Neural progenitor cell (in vitro differentiated cells): ENCODE results near the gene CD22. TPM values are rescaled to one million over a fixed set of nuclear protein-coding genes. Genes with fewer than 3 reads are reported as not detected.

ENCODE experiments used
- DNase-seq: peaks from one replicate; pipeline ENCODE4 v3.0.0-alpha.2; 2016; ENCODE audit warnings: low spot score
- H2AFZ ChIP-seq: fragments of 200-600 bp; sonication (generic); replicated peaks from 2 replicates; pipeline ENCODE4 v1.6.1; 2016; ENCODE audit warnings: antibody characterized with exemption
- H3F3A ChIP-seq: fragments of 200-600 bp; sonication (generic); 2 replicates; pipeline ENCODE4 v1.6.1; 2016; ENCODE audit warnings: antibody characterized with exemption, low read depth
- H3K27ac ChIP-seq: fragments of 200-600 bp; sonication (generic); 2 replicates; pipeline ENCODE4 v1.5.1; 2016; ENCODE audit warnings: mild to moderate bottlenecking
- H3K27me3 ChIP-seq: fragments of 200-600 bp; sonication (generic); 2 replicates; pipeline ENCODE4 v1.6.1; 2016; ENCODE audit warnings: mild to moderate bottlenecking, moderate library complexity
- H3K36me3 ChIP-seq: fragments of 200-600 bp; sonication (generic); 2 replicates; pipeline ENCODE4 v1.5.1; 2016
- H3K4me1 ChIP-seq: fragments of 200-600 bp; sonication (generic); 2 replicates; pipeline ENCODE4 v1.6.1; 2016; ENCODE audit warnings: mixed run types
- H3K4me2 ChIP-seq: fragments of 200-600 bp; sonication (generic); 2 replicates; pipeline ENCODE4 v1.6.1; 2016
- H3K4me3 ChIP-seq: fragments of 200-600 bp; sonication (generic); 2 replicates; pipeline ENCODE4 v1.5.1; 2016
- H3K79me2 ChIP-seq: fragments of 200-600 bp; sonication (generic); 2 replicates; pipeline ENCODE4 v1.6.1; 2016; ENCODE audit warnings: low read depth
- H3K9ac ChIP-seq: fragments of 200-600 bp; sonication (generic); 2 replicates; pipeline ENCODE4 v1.6.1; 2016
- H3K9me3 ChIP-seq: fragments of 200-600 bp; sonication (generic); 2 replicates; pipeline ENCODE4 v1.5.1; 2016; ENCODE audit warnings: low read depth
- H4K20me1 ChIP-seq: fragments of 200-600 bp; sonication (generic); 2 replicates; pipeline ENCODE4 v1.6.1; 2016; ENCODE audit warnings: low read depth
- H3K27ac Mint-ChIP-seq: 3 replicates; pipeline ENCODE4 v1.8.0; 2021; ENCODE audit warnings: mixed read lengths
- H3K27me3 Mint-ChIP-seq: 2 replicates; pipeline ENCODE4 v1.8.0; 2022; ENCODE audit warnings: low read depth, mild to moderate bottlenecking, inconsistent platforms, moderate library complexity, mixed read lengths; ENCODE audit not compliant: insufficient read depth
- H3K36me3 Mint-ChIP-seq: 3 replicates; pipeline ENCODE4 v1.8.0; 2021; ENCODE audit warnings: mixed read lengths
- H3K4me1 Mint-ChIP-seq: 3 replicates; pipeline ENCODE4 v1.8.0; 2021; ENCODE audit warnings: mixed read lengths
- H3K4me3 Mint-ChIP-seq: 3 replicates; pipeline ENCODE4 v1.8.0; 2021; ENCODE audit warnings: mild to moderate bottlenecking, moderate library complexity, mixed read lengths
- H3K9me3 Mint-ChIP-seq: 3 replicates; pipeline ENCODE4 v1.8.0; 2020; ENCODE audit warnings: mixed read lengths
- EZH2 ChIP-seq: fragments of 200-600 bp; sonication (generic); IDR thresholded peaks from 2 replicates; pipeline ENCODE4 v1.6.1; 2017; ENCODE audit warnings: antibody characterized with exemption, mild to moderate bottlenecking, moderate library complexity
- EZH2phosphoT487 ChIP-seq: fragments of 200-600 bp; sonication (generic); IDR thresholded peaks from 2 replicates; pipeline ENCODE4 v1.6.1; 2017; ENCODE audit warnings: antibody characterized with exemption
- total RNA-seq: library from RNA; depleted of rRNA; stranded (reverse); fragments of >200 nt; gene quantifications from 2 replicates; pipeline ENCODE4 v1.2.3, GENCODE V29; 2015; ENCODE audit warnings: low replicate concordance
- TF ChIP-seq, protein P1 (sequence below): fragments of 200-600 bp; sonication (generic); IDR thresholded peaks from 2 replicates; pipeline ENCODE4 v1.5.1; 2017; ENCODE audit warnings: antibody characterized with exemption, mild to moderate bottlenecking

The CD22 gene
- total RNA-seq, 1 donor from 2014 or later, result not detected

DNA sequence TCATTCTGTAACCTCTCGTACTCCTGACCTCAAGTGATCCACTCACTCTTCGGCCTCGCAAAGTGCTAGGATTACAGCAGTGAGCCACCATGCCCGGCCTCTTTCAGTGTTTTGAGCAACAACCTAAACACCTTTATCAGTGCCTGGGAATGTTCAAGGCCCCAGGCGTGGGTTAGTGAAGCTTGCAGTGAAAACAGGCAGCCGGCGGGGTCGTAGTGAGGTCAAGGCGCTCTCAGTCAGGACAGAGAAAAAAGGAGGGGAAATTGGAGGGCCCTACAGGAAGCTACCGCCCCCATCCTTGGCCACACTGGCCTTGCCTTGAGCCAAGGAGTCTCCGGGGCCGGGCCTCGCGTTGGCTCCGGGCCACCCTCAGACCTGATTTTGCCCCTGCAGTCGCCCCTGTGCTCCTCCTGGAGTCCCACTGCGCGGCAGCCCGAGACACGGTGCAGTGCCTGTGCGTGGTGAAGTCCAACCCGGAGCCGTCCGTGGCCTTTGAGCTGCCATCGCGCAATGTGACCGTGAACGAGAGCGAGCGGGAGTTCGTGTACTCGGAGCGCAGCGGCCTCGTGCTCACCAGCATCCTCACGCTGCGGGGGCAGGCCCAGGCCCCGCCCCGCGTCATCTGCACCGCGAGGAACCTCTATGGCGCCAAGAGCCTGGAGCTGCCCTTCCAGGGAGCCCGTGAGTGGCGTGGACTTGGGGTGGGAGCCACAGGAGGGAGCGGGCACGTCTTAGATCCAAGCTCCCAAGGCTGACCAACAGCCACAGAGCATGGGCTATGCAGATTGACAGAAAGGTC lies 19.3 kb upstream of the CD22 start:
- Mint-ChIP-seq H3K4me3 (no peak overlapping the region), H3K9me3 (no peaks in the 10 kb centered on the region), H3K36me3 (no peaks in the 10 kb centered on the region), H3K27ac (no peak overlapping the region), H3K4me1 (peaks cover 12% of the 10 kb centered on the region), H3K27me3 (peaks cover 15% of the 10 kb centered on the region)
- Histone ChIP-seq H3F3A (no peaks in the 10 kb centered on the region), H3K36me3 (no peaks in the 10 kb centered on the region), H3K27me3 (no peaks in the 10 kb centered on the region), H2AFZ (no peak overlapping the region), H3K27ac (no peak overlapping the region), H3K79me2 (no peaks in the 10 kb centered on the region), H3K4me2 (no peak overlapping the region), H3K9ac (no peak overlapping the region), H3K4me3 (no peak overlapping the region), H4K20me1 (no peaks in the 10 kb centered on the region), H3K4me1 (no peaks in the 10 kb centered on the region), H3K9me3 (no peaks in the 10 kb centered on the region)
- DNase-seq, result no peak
- no peak for TF ChIP-seq EZH2phosphoT487
- TF ChIP-seq EZH2, result no peak
- TF ChIP-seq, protein P1, sequence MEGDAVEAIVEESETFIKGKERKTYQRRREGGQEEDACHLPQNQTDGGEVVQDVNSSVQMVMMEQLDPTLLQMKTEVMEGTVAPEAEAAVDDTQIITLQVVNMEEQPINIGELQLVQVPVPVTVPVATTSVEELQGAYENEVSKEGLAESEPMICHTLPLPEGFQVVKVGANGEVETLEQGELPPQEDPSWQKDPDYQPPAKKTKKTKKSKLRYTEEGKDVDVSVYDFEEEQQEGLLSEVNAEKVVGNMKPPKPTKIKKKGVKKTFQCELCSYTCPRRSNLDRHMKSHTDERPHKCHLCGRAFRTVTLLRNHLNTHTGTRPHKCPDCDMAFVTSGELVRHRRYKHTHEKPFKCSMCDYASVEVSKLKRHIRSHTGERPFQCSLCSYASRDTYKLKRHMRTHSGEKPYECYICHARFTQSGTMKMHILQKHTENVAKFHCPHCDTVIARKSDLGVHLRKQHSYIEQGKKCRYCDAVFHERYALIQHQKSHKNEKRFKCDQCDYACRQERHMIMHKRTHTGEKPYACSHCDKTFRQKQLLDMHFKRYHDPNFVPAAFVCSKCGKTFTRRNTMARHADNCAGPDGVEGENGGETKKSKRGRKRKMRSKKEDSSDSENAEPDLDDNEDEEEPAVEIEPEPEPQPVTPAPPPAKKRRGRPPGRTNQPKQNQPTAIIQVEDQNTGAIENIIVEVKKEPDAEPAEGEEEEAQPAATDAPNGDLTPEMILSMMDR, result no peak

- peaks cover 17% of the 10 kb centered on the region for H3K27me3 Mint-ChIP-seq
- DNase-seq, result no peak
- Histone ChIP-seq H3K4me1 (no peaks in the 10 kb centered on the region), H3F3A (no peaks in the 10 kb centered on the region), H3K36me3 (no peaks in the 10 kb centered on the region), H3K4me2 (no peak overlapping the region), H3K9me3 (no peaks in the 10 kb centered on the region), H4K20me1 (no peaks in the 10 kb centered on the region), H3K27me3 (no peaks in the 10 kb centered on the region), H2AFZ (no peak overlapping the region), H3K4me3 (no peak overlapping the region), H3K27ac (no peak overlapping the region), H3K9ac (no peak overlapping the region), H3K79me2 (no peaks in the 10 kb centered on the region)
- H3K4me1 Mint-ChIP-seq, result peaks cover 12% of the 10 kb centered on the region
- no peak overlapping the region for H3K4me3 Mint-ChIP-seq
- TF ChIP-seq EZH2, result no peak
- no peak for TF ChIP-seq EZH2phosphoT487
- TF ChIP-seq, protein P1, result no peak
- no peaks in the 10 kb centered on the region for H3K36me3 Mint-ChIP-seq
- no peak overlapping the region for H3K27ac Mint-ChIP-seq
- no peaks in the 10 kb centered on the region for H3K9me3 Mint-ChIP-seq
Measured at GRCh38 chr19:35310331-35310730, 18.7 kb upstream of the CD22 start.

DNA sequence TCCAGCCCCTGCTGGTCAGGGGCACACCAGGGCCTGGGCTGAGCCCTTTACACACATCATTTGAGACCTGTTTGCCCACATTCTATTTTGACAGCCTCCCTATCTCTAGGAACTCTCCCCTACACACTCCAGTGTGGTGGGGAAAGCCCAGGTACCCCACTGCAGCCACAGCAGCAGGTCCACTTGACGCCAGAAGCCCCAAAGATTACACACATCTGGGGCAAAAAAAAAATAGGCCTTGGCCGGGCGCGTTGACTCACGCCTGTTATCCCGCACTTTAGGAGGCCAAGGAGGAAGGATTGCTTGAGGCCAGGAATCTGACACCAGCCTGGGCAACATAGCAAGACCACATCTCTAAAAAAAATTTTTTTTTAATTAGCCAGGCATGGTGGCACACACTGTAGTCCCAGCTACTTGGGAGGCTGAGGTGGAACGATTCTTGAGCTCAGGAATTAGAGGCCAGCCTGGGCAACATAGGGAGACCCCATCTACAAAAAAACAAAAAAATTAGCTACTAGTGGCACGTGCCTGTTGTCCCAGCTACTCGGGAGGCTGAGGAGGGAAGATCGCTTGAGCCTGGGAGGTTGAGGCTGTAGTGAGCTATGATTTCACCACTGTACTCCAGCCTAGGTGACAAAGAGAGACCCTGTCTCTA lies 18.0 kb upstream of the CD22 start:
- H3K4me2 ChIP-seq, result no peak overlapping the region

More for the DNA sequence above, 18.0 kb upstream of the CD22 start:
- Mint-ChIP-seq H3K9me3 (no peaks in the 10 kb centered on the region), H3K4me3 (no peak overlapping the region), H3K36me3 (no peaks in the 10 kb centered on the region), H3K4me1 (peaks cover 12% of the 10 kb centered on the region), H3K27me3 (peaks cover 17% of the 10 kb centered on the region), H3K27ac (no peak overlapping the region)
- Histone ChIP-seq H3K27ac (no peak overlapping the region), H3K27me3 (no peaks in the 10 kb centered on the region), H3K36me3 (no peaks in the 10 kb centered on the region), H3K79me2 (no peaks in the 10 kb centered on the region), H2AFZ (no peak overlapping the region), H3K9me3 (no peaks in the 10 kb centered on the region), H3K9ac (no peak overlapping the region), H3F3A (no peaks in the 10 kb centered on the region), H3K4me1 (no peaks in the 10 kb centered on the region), H3K4me3 (no peak overlapping the region), H4K20me1 (no peaks in the 10 kb centered on the region)
- TF ChIP-seq EZH2 (no peak), EZH2phosphoT487 (no peak)
- TF ChIP-seq, protein P1, result no peak
- DNase-seq, result no peak
